ENCODE data around the gene FOXF1. TPM values are rescaled to one million over a fixed set of nuclear protein-coding genes. Genes with fewer than 3 reads are reported as not detected.

FOXF1 gene
- total RNA-seq: 0.16 TPM in 1 of 2 replicates, not detected in the other

GRCh38 chr16:86510465-86511261 is at the start of gene FOXF1:
FOXF1 (plus strand) TSS chr16:86510527; CDS start chr16:86510570, 43 bp downstream.

GRCh38 chr16:86554917-86555703 is 44.8 kb downstream of the FOXF1 start, which contains the start of gene MTHFSD:
MTHFSD (minus strand) TSS chr16:86555235; CDS start chr16:86555184, 51 bp downstream.

Other genes starting within 250 kb of the FOXF1 start
- gene MTHFSD, start 44.7 kb downstream of the FOXF1 start, total RNA-seq: 13.9 and 19.9 TPM in 2 replicates
- gene FOXC2, start 56.3 kb downstream of the FOXF1 start, total RNA-seq: 2.2 and 4.9 TPM in 2 replicates
- gene FOXL1, start 68.0 kb downstream of the FOXF1 start, total RNA-seq: 1.6 and 3.1 TPM in 2 replicates

Data from cardiac atrium fibroblast (primary cell).